Stomach (tissue), 9 donors: Measurements from ENCODE around the gene BTG4. TPM values are rescaled to one million over a fixed set of nuclear protein-coding genes. Genes with fewer than 3 reads are reported as not detected.

Experiments used
- DNase-seq, 2 donors: peaks; one replicate each; pipeline versions ENCODE4 v3.0.0 to v3.0.0-alpha.2; 2013 to 2019
- H3K27ac ChIP-seq, 5 donors: fragments of 200-600 bp in 4 of 5; sonication (generic) in 4 of 5; one replicate each; pipeline ENCODE4 v1.5.1; 2013 to 2019; ENCODE audit warnings: mild to moderate bottlenecking in 1 of 5, moderate library complexity in 1 of 5
- H3K27me3 ChIP-seq, 3 donors: fragments of 200-600 bp; sonication (generic); one replicate each; pipeline ENCODE4 v1.5.1; 2017 to 2019; ENCODE audit warnings: mixed run types in 1 of 3
- H3K36me3 ChIP-seq, 4 donors: fragments of 200-600 bp; sonication (generic); 1 replicate in 3 of 4; 2 replicates in 1 of 4; pipeline ENCODE4 v1.5.1; 2016 to 2019
- H3K4me1 ChIP-seq, 4 donors: fragments of 200-600 bp; sonication (generic); one replicate each; pipeline ENCODE4 v1.5.1; 2016 to 2019
- H3K4me3 ChIP-seq, 4 donors: fragments of 200-600 bp; sonication (generic) in 3 of 4; one replicate each; pipeline ENCODE4 v1.5.1; 2016 to 2019; ENCODE audit warnings: mild to moderate bottlenecking in 1 of 4
- H3K9me3 ChIP-seq, 4 donors: fragments of 200-600 bp; sonication (generic); one replicate each; pipeline ENCODE4 v1.5.1; 2016 to 2019
- CTCF ChIP-seq, 7 experiments: fragments of 450-650 bp in 4 of 7; fragments of 200-600 bp in 3 of 7; sonication (generic) in 3 of 7; IDR thresholded peaks; one replicate each; pipeline ENCODE4 v1.5.1; 2016 to 2019; ENCODE audit warnings: antibody characterized with exemption in 7 of 7, control low read depth in 2 of 7, mild to moderate bottlenecking in 1 of 7
- EP300 ChIP-seq: sonication (generic); formaldehyde crosslinking; IDR thresholded peaks from one replicate; pipeline ENCODE4 v1.6.1; 2017; ENCODE audit warnings: antibody characterized with exemption
- POLR2A ChIP-seq, 4 donors: fragments of 450-650 bp; IDR thresholded peaks; one replicate each; pipeline ENCODE4 v1.6.1; 2016; ENCODE audit warnings: antibody characterized with exemption in 4 of 4, control low read depth in 2 of 4, mild to moderate bottlenecking in 1 of 4, moderate library complexity in 1 of 4
- POLR2AphosphoS5 ChIP-seq, 3 donors: sonication (generic); formaldehyde crosslinking; IDR thresholded peaks; one replicate each; pipeline ENCODE4 v1.6.1; 2016; ENCODE audit warnings: antibody characterized with exemption in 3 of 3
- WGBS, 5 donors: extraction: QIAGEN DNeasy Blood & Tissue Kit in 3 of 5; methylation state at CpG; one replicate each; pipeline versions ENCODE4 v1.1.5 to v1.1.7; 2013 to 2018; 5-methylcytosine and 5-hydroxymethylcytosine counted together
- intact Hi-C: fragments of 100-400 bp; cut with DNase I; formaldehyde crosslinking; loops from one replicate; pipeline ENCODE4 v1.15.1; 2023; ENCODE audit warnings: low total_unique reads
- polyA plus RNA-seq, 3 donors: library from polyadenylated mRNA; stranded (reverse); fragments of 200-250 nt; gene quantifications; one replicate each; pipeline ENCODE4 v1.2.3, GENCODE V29; 2013
- total RNA-seq, 5 donors: library from RNA; depleted of rRNA; stranded (reverse); fragments of >200 nt; gene quantifications; one replicate each; pipeline versions ENCODE4 v1.1.0 to v1.2.3, GENCODE V29; 2014 to 2016
- donor health status: healthy with polysubstance abuse.
- donor health status: Bipolar disorder and iron deficiency.
- donor health status: healthy.

BTG4 gene
- total and polyA plus RNA-seq, 8 donors, result not detected

GRCh38 chr11:111462329-111462728 is 49.9 kb downstream of the BTG4 start:
- peaks cover 0 to 33% (median 3%) of the 10 kb centered on the region in 3 donors for H3K27me3 ChIP-seq
- no peak overlapping the region for H3K4me3 ChIP-seq
- H3K4me1 ChIP-seq, result peaks cover 0 to 7% (median 0%) of the 10 kb centered on the region in 4 donors
- no peak for DNase-seq
- no peak for TF ChIP-seq CTCF (IDR thresholded peaks at IDR 0.05)
- no peak for TF ChIP-seq POLR2A (IDR thresholded peaks at IDR 0.05)
- no peak for TF ChIP-seq POLR2AphosphoS5 (IDR thresholded peaks at IDR 0.05)
- no peak for TF ChIP-seq EP300
- H3K27ac ChIP-seq, result no peak overlapping the region
- intact Hi-C loops, result no loop called here
- no peaks in the 10 kb centered on the region for H3K9me3 ChIP-seq
- no peaks in the 10 kb centered on the region for H3K36me3 ChIP-seq
- 71 to 85% (median 77%) methylated on average over 4 to 5 of the region's 5 CpGs for WGBS, 5 donors

- 78 to 85% (median 83%) methylated on average over 9 to 11 of the region's 11 CpGs for WGBS, 5 donors
- Histone ChIP-seq H3K27ac (no peak overlapping the region), H3K9me3 (no peaks in the 10 kb centered on the region), H3K4me3 (no peak overlapping the region), H3K27me3 (peaks cover 0 to 33% (median 3%) of the 10 kb centered on the region in 3 donors), H3K4me1 (peaks cover 0 to 7% (median 0%) of the 10 kb centered on the region in 4 donors), H3K36me3 (no peaks in the 10 kb centered on the region)
- DNase-seq, result no peak
- TF ChIP-seq CTCF (IDR thresholded peaks at IDR 0.05) (no peak), POLR2AphosphoS5 (IDR thresholded peaks at IDR 0.05) (no peak), POLR2A (IDR thresholded peaks at IDR 0.05) (no peak), EP300 (no peak)
- intact Hi-C loops, result no loop called here
Measured at GRCh38 chr11:111461460-111462235, 50.5 kb downstream of the BTG4 start.

- WGBS, 5 donors, result 42 to 61% (median 50%) methylated on average over 5 of the region's 5 CpGs
- intact Hi-C loops, result no loop called here
Measured at GRCh38 chr11:111460856-111461255, 51.3 kb downstream of the BTG4 start.

GRCh38 chr11:111460340-111460739 is 51.8 kb downstream of the BTG4 start:
- Histone ChIP-seq H3K27ac (no peak overlapping the region), H3K4me3 (no peak overlapping the region), H3K27me3 (peaks cover 0 to 33% (median 3%) of the 10 kb centered on the region in 3 donors), H3K4me1 (peaks cover 0 to 7% (median 0%) of the 10 kb centered on the region in 4 donors), H3K36me3 (no peaks in the 10 kb centered on the region), H3K9me3 (no peaks in the 10 kb centered on the region)
- no peak for TF ChIP-seq CTCF (IDR thresholded peaks at IDR 0.05)
- no peak for TF ChIP-seq POLR2AphosphoS5 (IDR thresholded peaks at IDR 0.05)
- 71 to 87% (median 83%) methylated on average over 4 of the region's 4 CpGs for WGBS, 5 donors
- DNase-seq, result no peak
- intact Hi-C loops, result no loop called here

More at GRCh38 chr11:111460856-111461255, 51.3 kb downstream of the BTG4 start:
- TF ChIP-seq POLR2A (IDR thresholded peaks at IDR 0.05) (no peak), EP300 (no peak), POLR2AphosphoS5 (IDR thresholded peaks at IDR 0.05) (no peak), CTCF (IDR thresholded peaks at IDR 0.05) (no peak)
- Histone ChIP-seq H3K4me1 (peaks cover 0 to 7% (median 0%) of the 10 kb centered on the region in 4 donors), H3K36me3 (no peaks in the 10 kb centered on the region), H3K27me3 (peaks cover 0 to 33% (median 3%) of the 10 kb centered on the region in 3 donors), H3K27ac (no peak overlapping the region), H3K9me3 (no peaks in the 10 kb centered on the region), H3K4me3 (no peak overlapping the region)
- peak in 1 of 2 donors; percentile 48 for DNase-seq
